ENCODE results near the gene SLC22A1. TPM values are rescaled to one million over a fixed set of nuclear protein-coding genes. Genes with fewer than 3 reads are reported as not detected.

Gene SLC22A1
- total RNA-seq (2022; extraction: Qiagen RNA extraction; ENCODE audit: low read depth): 1.6 to 2.5 TPM (median 1.7 TPM) in 5 replicates

GRCh38 chr6:160121558-160121957 lies at the start of gene SLC22A1:
Gene SLC22A1, plus strand, starts transcription at chr6:160121815. Its CDS starts 121 bp downstream, at chr6:160121936.

Other genes with a start within 250 kb of the SLC22A1 start
- not detected in 5 replicates for gene MAS1, start 230.8 kb upstream of the SLC22A1 start, total RNA-seq (2022; extraction: Qiagen RNA extraction; ENCODE audit: low read depth)
- 27.1 to 36.3 TPM (median 30.9 TPM) in 5 replicates for gene IGF2R, start 152.7 kb upstream of the SLC22A1 start, total RNA-seq (2022; extraction: Qiagen RNA extraction; ENCODE audit: low read depth)
- 0.10 to 0.23 TPM in 2 of 5 replicates, not detected in the others for gene SLC22A2, start 137.0 kb downstream of the SLC22A1 start, total RNA-seq (2022; extraction: Qiagen RNA extraction; ENCODE audit: low read depth)
- gene SLC22A3, start 226.6 kb downstream of the SLC22A1 start, total RNA-seq (2022; extraction: Qiagen RNA extraction; ENCODE audit: low read depth): 25.9 to 39.8 TPM (median 36.8 TPM) in 5 replicates